HG02885 (cell line): ENCODE data around the gene GRIK1.
"Not testable (repeated sequence)": the region's sequence is repeated elsewhere in the genome, so short reads cannot be mapped to it uniquely, and the experiment has no call there.

Experiments
- ATAC-seq: cut with Tn5 transposase; IDR thresholded peaks from one replicate; pipeline ENCODE4 v1.9.1; 2021; ENCODE audit warnings: mild to moderate bottlenecking; ENCODE audit not compliant: unreplicated experiment, poor library complexity

The GRIK1 gene

GRCh38 chr21:29939924-29940275 lies at the start of gene GRIK1:
TSS of gene GRIK1 (minus strand) at chr21:29939996.
- no peak for ATAC-seq

GRCh38 chr21:29987762-29988161 lies 48.0 kb upstream of the GRIK1 start:
- no peak for ATAC-seq

DNA sequence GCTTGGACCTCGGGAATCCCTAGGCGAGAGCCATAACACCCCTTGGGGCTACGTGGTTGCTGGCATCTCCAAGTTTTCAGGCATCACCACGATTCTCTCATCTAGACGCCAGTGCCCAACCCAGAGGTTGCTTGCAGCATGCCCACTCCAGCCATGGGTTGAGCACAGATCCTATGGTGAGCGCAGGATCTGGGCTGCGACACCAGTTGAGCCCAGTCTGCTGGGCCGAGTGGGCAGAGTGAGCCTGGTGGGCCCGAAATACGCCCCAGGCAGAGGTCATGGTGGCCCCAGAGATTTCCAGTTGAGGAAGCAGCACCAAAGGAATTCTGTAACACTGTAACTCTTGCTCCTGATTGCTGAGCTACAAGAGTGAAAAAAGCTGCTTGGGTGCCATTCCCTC lies 46.1 kb upstream of the GRIK1 start:
- no peak for ATAC-seq

DNA sequence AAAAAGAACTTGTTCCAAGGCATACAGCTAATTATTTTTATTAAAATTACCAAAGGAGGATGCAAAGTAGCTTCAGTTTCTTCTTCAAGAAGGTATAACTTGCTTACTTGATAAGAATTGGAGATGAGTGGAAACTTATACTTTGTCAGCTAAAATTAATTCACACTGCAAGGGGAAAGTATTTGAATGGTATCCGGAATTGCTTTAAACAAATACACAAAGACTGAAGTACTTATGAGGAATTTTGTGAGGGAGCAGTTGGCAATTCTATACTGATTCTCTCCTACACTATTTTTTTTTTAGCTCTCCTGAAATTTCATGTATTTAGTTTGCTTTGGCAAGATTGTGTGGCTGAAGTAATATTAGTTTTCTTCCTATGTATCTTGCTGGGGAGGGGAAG lies 39.2 kb upstream of the GRIK1 start:
- no peak for ATAC-seq

DNA sequence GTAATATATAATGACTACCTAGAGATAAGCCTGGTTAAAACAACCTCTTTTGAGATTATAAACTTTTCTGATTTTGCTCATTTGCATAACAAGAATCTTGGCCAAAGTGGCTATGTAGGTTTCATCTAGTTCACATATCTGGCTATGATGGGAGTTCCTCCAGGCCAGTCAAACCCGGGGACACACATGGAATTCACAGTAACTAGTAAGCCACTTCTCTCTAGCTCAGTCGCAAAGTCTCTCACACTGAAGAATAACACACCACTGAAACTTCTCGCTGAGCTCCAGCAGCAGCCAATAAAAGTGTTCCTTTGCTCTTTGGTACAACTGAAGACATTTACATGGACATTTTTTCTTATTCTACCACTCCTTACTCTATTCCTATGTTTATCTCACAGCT lies 36.0 kb upstream of the GRIK1 start:
- ATAC-seq, result no peak

DNA sequence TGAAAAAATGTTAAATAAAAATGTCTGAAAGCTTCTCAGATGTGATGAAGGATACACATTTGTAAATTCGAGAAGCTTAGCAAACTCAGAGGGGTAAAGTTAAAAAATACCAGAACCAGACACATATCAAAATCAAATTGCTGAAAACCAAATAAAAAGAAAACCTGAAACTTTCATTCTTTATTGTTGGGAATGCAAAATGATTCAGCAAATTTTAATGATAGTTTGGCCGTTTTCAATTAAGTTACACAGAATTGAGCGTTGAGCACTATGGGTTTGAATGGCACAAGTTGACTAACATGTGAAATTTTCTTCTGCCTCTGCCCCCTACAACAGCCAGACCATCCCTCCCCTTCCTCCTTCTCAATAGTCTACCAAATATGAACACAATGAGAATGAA lies 33.5 kb upstream of the GRIK1 start:
- ATAC-seq, result no peak

DNA sequence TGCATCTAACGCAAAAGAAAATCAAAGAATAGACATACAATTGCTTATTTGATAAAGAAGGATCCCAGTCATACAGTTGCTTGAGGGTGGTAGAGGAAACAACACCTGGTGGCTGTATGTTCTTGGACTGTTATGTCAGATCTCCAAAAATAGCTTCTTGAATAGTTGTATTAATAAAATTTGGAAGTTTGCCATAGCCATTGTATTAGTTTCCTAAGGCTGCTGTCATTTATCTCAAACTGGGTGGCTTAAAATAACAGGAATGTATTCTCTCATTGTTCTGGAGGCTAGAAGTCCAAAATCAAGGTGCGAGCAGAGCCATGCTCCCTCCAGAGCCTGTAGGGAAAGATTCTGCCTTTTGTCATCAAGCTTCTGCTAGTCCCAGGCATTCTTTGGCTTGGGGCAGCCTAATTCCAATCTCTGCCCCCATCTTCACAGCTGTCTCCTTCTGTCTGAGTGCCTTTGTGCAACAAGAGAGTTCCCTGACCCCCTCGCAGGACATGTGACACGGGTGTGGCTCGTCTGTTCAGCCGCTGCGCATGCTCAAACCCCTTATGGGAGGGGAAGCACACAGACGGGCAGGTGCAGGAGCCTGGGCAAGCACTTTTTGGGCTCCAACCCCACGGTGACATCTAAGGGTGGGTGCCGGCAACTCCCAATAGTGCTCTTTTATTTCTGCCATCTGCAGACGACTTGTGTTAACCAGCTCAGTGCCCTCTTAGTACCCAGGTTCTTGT lies 21.7 kb upstream of the GRIK1 start:
- ATAC-seq, result no peak

DNA sequence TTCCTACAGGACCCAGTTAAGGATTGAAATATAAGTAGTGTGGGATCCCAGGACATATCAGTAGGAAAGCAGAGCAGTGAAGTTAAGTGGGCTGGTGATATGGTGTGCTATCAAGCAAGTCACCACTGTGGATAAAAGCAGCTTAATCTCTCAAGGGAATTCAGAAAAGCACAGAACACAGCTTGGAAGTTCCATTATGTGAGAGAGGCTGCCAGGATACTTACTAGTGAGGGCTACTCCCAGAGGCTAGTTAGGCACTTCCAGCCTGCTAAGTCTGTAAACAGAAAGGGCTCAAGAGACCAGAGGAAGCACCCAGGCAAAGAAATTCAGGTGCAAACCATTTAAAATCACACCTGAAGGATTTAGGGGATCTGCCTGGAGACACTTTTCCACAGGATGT lies 18.8 kb upstream of the GRIK1 start:
- no peak for ATAC-seq

DNA sequence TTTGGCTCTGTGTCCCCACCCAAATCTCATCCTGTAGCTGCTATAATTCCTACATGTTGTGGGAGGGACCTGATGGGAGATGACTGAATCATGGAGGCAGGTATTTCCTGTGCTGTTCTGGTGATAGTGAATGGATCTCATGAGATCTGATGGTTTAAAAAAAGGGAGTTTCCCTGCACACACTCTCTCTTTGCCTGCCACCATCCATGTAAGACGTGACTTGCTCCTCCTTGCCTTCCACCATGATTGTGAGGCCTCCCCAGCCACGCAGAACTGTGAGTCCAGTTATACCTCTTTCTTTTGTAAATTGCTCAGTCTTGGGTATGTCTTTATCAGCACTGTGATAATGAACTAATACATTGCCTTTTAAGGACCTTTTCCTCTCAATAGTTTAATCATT lies 18.2 kb upstream of the GRIK1 start:
- not testable (repeated sequence) for ATAC-seq

GRCh38 chr21:29953690-29954089 lies 13.9 kb upstream of the GRIK1 start:
- no peak for ATAC-seq

GRCh38 chr21:29953072-29953471 lies 13.3 kb upstream of the GRIK1 start:
- ATAC-seq, result no peak

GRCh38 chr21:29951911-29952310 lies 12.1 kb upstream of the GRIK1 start:
- no peak for ATAC-seq

- no peak for ATAC-seq
Measured at GRCh38 chr21:29949991-29950390, 10.2 kb upstream of the GRIK1 start.

DNA sequence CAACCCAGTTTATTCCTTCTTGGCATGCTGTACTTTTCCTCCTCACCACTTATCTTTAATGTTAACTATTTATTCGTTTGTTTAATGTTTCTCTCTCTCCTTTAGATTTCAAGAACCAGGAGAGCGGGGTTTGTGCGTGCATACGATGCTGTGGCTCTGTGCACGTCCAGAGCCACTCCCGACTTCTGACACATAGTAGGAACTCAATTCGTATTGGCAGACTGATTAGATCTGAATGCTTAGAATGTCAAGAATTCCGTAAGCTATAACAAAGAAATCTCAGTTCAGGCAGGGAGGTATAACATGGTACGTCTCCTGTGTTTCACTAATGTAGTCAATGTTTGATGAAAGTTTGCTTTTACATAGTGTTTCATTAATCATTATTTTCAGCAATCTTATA lies 7.3 kb upstream of the GRIK1 start:
- no peak for ATAC-seq

- no peak for ATAC-seq
Measured at GRCh38 chr21:29943885-29944284, 4.1 kb upstream of the GRIK1 start.

DNA sequence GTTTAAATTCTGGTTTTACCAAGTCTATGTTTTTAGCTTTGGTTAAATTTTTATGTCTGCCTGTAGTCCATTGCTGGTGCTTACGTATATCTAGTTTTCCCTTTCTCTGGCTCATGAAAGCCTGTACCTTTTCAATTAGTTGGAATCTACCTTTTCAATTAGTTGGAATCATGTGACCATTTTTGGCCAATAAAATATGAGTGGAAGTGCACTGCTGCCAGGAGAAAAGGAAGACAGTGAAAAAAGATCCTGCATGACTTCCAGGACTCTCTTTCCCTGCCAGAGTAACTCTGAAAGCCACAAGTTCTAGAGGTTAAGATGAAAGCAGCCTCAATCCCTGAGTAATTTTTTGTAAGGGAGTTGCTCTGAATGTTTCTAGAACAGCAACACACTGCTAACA lies 2.2 kb upstream of the GRIK1 start:
- no peak for ATAC-seq

DNA sequence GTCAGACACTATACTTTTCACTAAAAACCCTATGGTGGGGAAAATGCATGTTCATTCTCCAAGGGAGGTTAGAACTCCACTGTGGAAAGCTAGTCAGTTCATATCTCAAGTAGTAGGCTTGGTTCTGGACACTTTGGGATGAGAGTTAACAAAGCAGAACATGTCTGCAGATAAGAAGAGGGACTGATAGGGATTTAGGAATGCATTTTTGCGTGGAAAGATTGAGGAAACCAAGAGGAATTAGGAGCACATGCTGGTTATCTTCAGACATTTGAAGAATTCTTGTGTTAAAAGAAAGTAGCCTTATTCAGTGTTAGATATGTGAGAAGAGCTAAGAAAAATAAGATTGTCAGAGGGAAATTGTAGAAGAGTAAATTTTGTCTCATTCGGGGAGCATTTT lies 1.2 kb upstream of the GRIK1 start:
- no peak for ATAC-seq

GRCh38 chr21:29940361-29940760 lies 565 bp upstream of the GRIK1 start:
- no peak for ATAC-seq

- ATAC-seq, result no peak
Measured at GRCh38 chr21:29939104-29939923, 482 bp downstream of the GRIK1 start.

- ATAC-seq, result no peak
Measured at GRCh38 chr21:29938776-29939103, 1.1 kb downstream of the GRIK1 start.

DNA sequence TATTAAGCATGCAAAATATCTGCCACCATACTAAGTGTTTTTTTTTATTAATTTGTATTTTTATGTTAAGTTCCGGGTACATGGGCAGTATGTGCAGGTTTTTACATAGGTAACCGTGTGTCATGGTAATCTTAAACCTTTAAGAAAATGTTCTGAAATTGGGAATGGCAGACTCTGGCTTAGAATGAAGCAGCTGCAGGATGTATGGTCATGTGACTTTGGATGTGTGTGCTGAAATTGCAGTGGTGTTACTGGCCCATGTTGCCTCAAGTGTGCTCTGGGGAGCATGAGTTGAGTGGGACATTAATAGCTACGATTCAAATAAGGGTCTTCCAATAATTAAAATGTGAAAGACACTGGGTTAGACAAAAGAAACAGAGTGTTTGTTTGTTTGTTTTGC lies 6.7 kb downstream of the GRIK1 start:
- no peak for ATAC-seq

DNA sequence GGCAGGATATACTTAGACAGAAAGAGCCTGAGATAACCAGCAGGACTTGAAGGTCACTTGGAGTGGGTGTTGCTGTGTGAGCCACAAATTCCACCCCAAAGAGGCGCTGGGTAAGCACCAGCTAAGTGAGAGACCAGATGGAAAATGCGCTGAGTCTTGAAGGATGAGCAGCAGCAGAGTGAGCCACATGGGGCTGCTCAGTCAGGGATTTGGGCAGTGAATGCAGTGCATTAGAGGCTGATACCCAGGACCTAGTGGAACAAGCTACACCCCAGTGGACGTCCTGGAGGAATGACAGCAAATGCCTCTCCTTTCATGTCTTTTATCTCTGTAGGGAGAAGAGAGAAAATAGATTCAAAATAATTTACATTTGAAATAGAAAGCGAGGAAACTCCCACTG lies 11.3 kb downstream of the GRIK1 start:
- ATAC-seq, result no peak
